Osteoblast (primary cell): Measurements from ENCODE around the gene DRD3. TPM values are rescaled to one million over a fixed set of nuclear protein-coding genes. Genes with fewer than 3 reads are reported as not detected.

ENCODE experiments used
- DNase-seq: peaks from one replicate; pipeline ENCODE4 v3.0.0; 2011; ENCODE audit warnings: low spot score, mixed read lengths; ENCODE audit not compliant: insufficient read length; ENCODE audit errors: missing footprints
- H2AFZ ChIP-seq: 2 replicates; pipeline ENCODE4 v1.6.0; 2011; ENCODE audit warnings: mild to moderate bottlenecking, low read length
- H3K27ac ChIP-seq: 2 replicates; pipeline ENCODE4 v1.5.1; 2011; ENCODE audit warnings: mild to moderate bottlenecking, low read depth, low read length, moderate library complexity
- H3K27me3 ChIP-seq: 2 replicates; pipeline ENCODE4 v1.6.0; 2012; ENCODE audit warnings: mild to moderate bottlenecking, control low read depth, inconsistent platforms, low read length, moderate library complexity; ENCODE audit not compliant: insufficient read depth
- H3K36me3 ChIP-seq: 2 replicates; pipeline ENCODE4 v1.5.1; 2011; ENCODE audit warnings: mild to moderate bottlenecking, low read length, control low read depth, moderate library complexity; ENCODE audit not compliant: insufficient read depth
- H3K4me1 ChIP-seq: 2 replicates; pipeline ENCODE4 v1.5.1; 2011; ENCODE audit warnings: mild to moderate bottlenecking, low read length, control low read depth, moderate library complexity; ENCODE audit not compliant: insufficient read depth
- H3K4me2 ChIP-seq: 2 replicates; pipeline ENCODE4 v1.6.0; 2011; ENCODE audit warnings: mild to moderate bottlenecking, low read length; ENCODE audit not compliant: insufficient read depth
- H3K4me3 ChIP-seq: fragments of 200-600 bp; sonication (generic); 3 replicates; pipeline ENCODE4 v1.5.1; 2012; ENCODE audit warnings: mild to moderate bottlenecking, low read length, inconsistent platforms; ENCODE audit not compliant: insufficient read depth
- H3K79me2 ChIP-seq: 2 replicates; pipeline ENCODE4 v1.6.0; 2012; ENCODE audit warnings: mild to moderate bottlenecking, low read length, control low read depth, inconsistent platforms; ENCODE audit not compliant: insufficient read depth
- H3K9me3 ChIP-seq: 2 replicates; pipeline ENCODE4 v1.5.1; 2011; ENCODE audit warnings: low read depth, low read length, control low read depth
- H4K20me1 ChIP-seq: 2 replicates; pipeline ENCODE4 v1.6.0; 2012; ENCODE audit warnings: mild to moderate bottlenecking, low read length, control low read depth; ENCODE audit not compliant: insufficient read depth
- CTCF ChIP-seq: IDR thresholded peaks from 2 replicates; pipeline ENCODE4 v1.5.1; 2011; ENCODE audit warnings: mild to moderate bottlenecking, low read depth, low read length, moderate library complexity; ENCODE audit errors: extremely low read depth
- total RNA-seq: library from RNA; depleted of rRNA; stranded (reverse); fragments of >200 nt; gene quantifications from 2 replicates; pipeline ENCODE4 v1.2.3, GENCODE V29; 2012

Gene DRD3
- total RNA-seq, 1 donor: not detected

GRCh38 chr3:114103858-114104257 is 75.0 kb downstream of the DRD3 start:
- Histone ChIP-seq H3K4me3 (no peak overlapping the region), H3K79me2 (no peaks in the 10 kb centered on the region), H2AFZ (no peak overlapping the region), H3K27me3 (no peaks in the 10 kb centered on the region), H3K36me3 (no peaks in the 10 kb centered on the region), H3K4me2 (no peak overlapping the region), H3K4me1 (no peaks in the 10 kb centered on the region), H4K20me1 (no peaks in the 10 kb centered on the region), H3K9me3 (no peaks in the 10 kb centered on the region), H3K27ac (no peak overlapping the region)
- TF ChIP-seq CTCF: no peak
- no peak for DNase-seq

GRCh38 chr3:114103181-114103580 is 75.7 kb downstream of the DRD3 start:
- H3K36me3 ChIP-seq: no peaks in the 10 kb centered on the region
- H3K4me1 ChIP-seq: no peaks in the 10 kb centered on the region
- no peak for TF ChIP-seq CTCF
- H3K27me3 ChIP-seq: no peaks in the 10 kb centered on the region
- H2AFZ ChIP-seq: no peak overlapping the region
- no peak overlapping the region for H3K27ac ChIP-seq
- no peak overlapping the region for H3K4me3 ChIP-seq
- H3K9me3 ChIP-seq: no peaks in the 10 kb centered on the region
- no peaks in the 10 kb centered on the region for H4K20me1 ChIP-seq
- DNase-seq: no peak
- no peaks in the 10 kb centered on the region for H3K79me2 ChIP-seq
- no peak overlapping the region for H3K4me2 ChIP-seq

- no peak for DNase-seq
- H3K4me3 ChIP-seq: no peak overlapping the region
- no peak for TF ChIP-seq CTCF
Measured at GRCh38 chr3:114101101-114101500, 77.8 kb downstream of the DRD3 start.

GRCh38 chr3:114095796-114096195 is 83.1 kb downstream of the DRD3 start:
- no peak for DNase-seq
- peak overlapping the region; percentile 4 for H2AFZ ChIP-seq
- TF ChIP-seq CTCF: no peak
- no peaks in the 10 kb centered on the region for H3K79me2 ChIP-seq
- no peak overlapping the region for H3K4me2 ChIP-seq
- H3K36me3 ChIP-seq: no peaks in the 10 kb centered on the region
- no peaks in the 10 kb centered on the region for H3K27me3 ChIP-seq
- H4K20me1 ChIP-seq: no peaks in the 10 kb centered on the region
- peaks cover 6% of the 10 kb centered on the region for H3K4me1 ChIP-seq
- no peak overlapping the region for H3K27ac ChIP-seq
- H3K9me3 ChIP-seq: no peaks in the 10 kb centered on the region
- no peak overlapping the region for H3K4me3 ChIP-seq

More at GRCh38 chr3:114101101-114101500, 77.8 kb downstream of the DRD3 start:
- H3K4me2 ChIP-seq: no peak overlapping the region
- H3K27me3 ChIP-seq: no peaks in the 10 kb centered on the region
- no peaks in the 10 kb centered on the region for H4K20me1 ChIP-seq
- H2AFZ ChIP-seq: peak overlapping the region; percentile 8
- H3K27ac ChIP-seq: no peak overlapping the region
- H3K9me3 ChIP-seq: no peaks in the 10 kb centered on the region
- H3K36me3 ChIP-seq: no peaks in the 10 kb centered on the region
- no peaks in the 10 kb centered on the region for H3K4me1 ChIP-seq
- H3K79me2 ChIP-seq: no peaks in the 10 kb centered on the region
